GM23338 (cell line): ENCODE measurements around the gene BBS1. TPM values are rescaled to one million over a fixed set of nuclear protein-coding genes. Genes with fewer than 3 reads are reported as not detected.

Source experiments
- ATAC-seq: fragments of 200-7000 bp; cut with Tn5 transposase; 3 replicates; pipeline ENCODE4 v1.9.1; 2020
- DNase-seq: peaks from one replicate; pipeline ENCODE4 v3.0.0-alpha.2; 2015; ENCODE audit warnings: low spot score
- H2AFZ ChIP-seq: fragments of 200-600 bp; sonication (generic); 2 replicates; pipeline ENCODE4 v1.8.0; 2016; ENCODE audit warnings: antibody characterized with exemption, mild to moderate bottlenecking, moderate library complexity
- H3F3A ChIP-seq: fragments of 200-600 bp; sonication (generic); replicated peaks from 2 replicates; pipeline ENCODE4 v1.8.0; 2017; ENCODE audit warnings: antibody characterized with exemption, mixed run types, low read depth
- H3K27ac ChIP-seq: fragments of 200-600 bp; sonication (generic); 2 replicates; pipeline ENCODE4 v1.6.1; 2016; ENCODE audit warnings: low read depth
- H3K27me3 ChIP-seq: fragments of 200-600 bp; sonication (generic); 2 replicates; pipeline ENCODE4 v1.8.0; 2016; ENCODE audit warnings: mild to moderate bottlenecking, mixed run types, moderate library complexity; ENCODE audit not compliant: insufficient read depth
- H3K36me3 ChIP-seq: fragments of 200-600 bp; sonication (generic); 2 replicates; pipeline ENCODE4 v1.8.0; 2016; ENCODE audit warnings: mild to moderate bottlenecking; ENCODE audit not compliant: insufficient read depth
- H3K4me1 ChIP-seq: fragments of 200-600 bp; sonication (generic); 2 replicates; pipeline ENCODE4 v1.8.0; 2016; ENCODE audit warnings: mild to moderate bottlenecking, moderate library complexity; ENCODE audit not compliant: insufficient read depth
- H3K4me2 ChIP-seq: fragments of 200-600 bp; sonication (generic); 2 replicates; pipeline ENCODE4 v1.7.1; 2017; ENCODE audit warnings: mixed run types
- H3K4me3 ChIP-seq: fragments of 200-600 bp; sonication (generic); 2 replicates; pipeline ENCODE4 v1.6.1; 2016; ENCODE audit warnings: mixed run types
- H3K79me2 ChIP-seq: fragments of 200-600 bp; sonication (generic); replicated peaks from 2 replicates; pipeline ENCODE4 v1.8.0; 2017; ENCODE audit warnings: mild to moderate bottlenecking; ENCODE audit not compliant: insufficient read depth
- H3K9me2 ChIP-seq: fragments of 200-600 bp; sonication (generic); 2 replicates; pipeline ENCODE4 v1.8.0; 2017; ENCODE audit not compliant: insufficient read depth
- H4K20me1 ChIP-seq: fragments of 200-600 bp; sonication (generic); replicated peaks from 2 replicates; pipeline ENCODE4 v1.8.0; 2017; ENCODE audit warnings: mild to moderate bottlenecking; ENCODE audit not compliant: insufficient read depth
- H3K27ac Mint-ChIP-seq: 2 replicates; pipeline ENCODE4 v1.8.0; 2020; ENCODE audit warnings: inconsistent platforms, mild to moderate bottlenecking, moderate library complexity, mixed read lengths
- H3K27me3 Mint-ChIP-seq: 3 replicates; pipeline ENCODE4 v1.8.0; 2022; ENCODE audit warnings: low read depth, mild to moderate bottlenecking, moderate library complexity, mixed read lengths, inconsistent platforms; ENCODE audit not compliant: insufficient read depth, poor library complexity
- H3K36me3 Mint-ChIP-seq: 3 replicates; pipeline ENCODE4 v1.8.0; 2021; ENCODE audit warnings: low read depth, mild to moderate bottlenecking, inconsistent platforms, moderate library complexity, mixed read lengths
- H3K4me1 Mint-ChIP-seq: 3 replicates; pipeline ENCODE4 v1.8.0; 2020; ENCODE audit warnings: mild to moderate bottlenecking, inconsistent platforms, mixed read lengths
- H3K4me3 Mint-ChIP-seq: 3 replicates; pipeline ENCODE4 v1.8.0; 2021; ENCODE audit warnings: moderate library complexity, mild to moderate bottlenecking, inconsistent platforms, mixed read lengths
- H3K9me3 Mint-ChIP-seq: 3 replicates; pipeline ENCODE4 v1.8.0; 2020; ENCODE audit warnings: moderate library complexity, mild to moderate bottlenecking, inconsistent platforms, mixed read lengths
- ETS1 ChIP-seq: IDR thresholded peaks from 2 replicates; pipeline ENCODE4 v1.6.1; 2016; ENCODE audit warnings: antibody characterized with exemption
- EZH2 ChIP-seq: fragments of 200-600 bp; sonication (generic); IDR thresholded peaks from one replicate; pipeline ENCODE4 v1.8.0; 2017; ENCODE audit warnings: antibody characterized with exemption, mild to moderate bottlenecking, low read depth; ENCODE audit not compliant: unreplicated experiment
- JUNB ChIP-seq: IDR thresholded peaks from one replicate; pipeline ENCODE4 v1.6.1; 2016; ENCODE audit warnings: antibody characterized with exemption; ENCODE audit not compliant: unreplicated experiment
- NANOG ChIP-seq: IDR thresholded peaks from 2 replicates; pipeline ENCODE4 v1.6.1; 2016; ENCODE audit warnings: antibody characterized with exemption, borderline replicate concordance
- POLR2AphosphoS5 ChIP-seq: IDR thresholded peaks from 2 replicates; pipeline ENCODE4 v1.6.1; 2016; ENCODE audit warnings: antibody characterized with exemption, low read depth
- REST ChIP-seq: IDR thresholded peaks from one replicate; pipeline ENCODE4 v1.6.1; 2018; ENCODE audit warnings: antibody characterized with exemption; ENCODE audit not compliant: unreplicated experiment
- STAT1 ChIP-seq: IDR thresholded peaks from one replicate; pipeline ENCODE4 v1.6.1; 2016; ENCODE audit warnings: antibody characterized with exemption; ENCODE audit not compliant: unreplicated experiment
- ZNF331 ChIP-seq: fragments of 250-450 bp; sonication (Bioruptor Pico); IDR thresholded peaks from 2 replicates; pipeline ENCODE4 v1.5.0; 2020; ENCODE audit warnings: low read depth, mild to moderate bottlenecking, moderate library complexity
- polyA plus RNA-seq: library from polyadenylated mRNA; unstranded; fragments of >200 nt; fragmentation: Nextera tagmentation; extraction: Ambion mirVana; gene quantifications from 2 replicates; pipeline ENCODE4 v1.2.1, GENCODE V29; 2016
- total RNA-seq: library from RNA; depleted of rRNA; stranded (reverse); fragments of >200 nt; shearing (Covaris generic); gene quantifications from 2 replicates; pipeline ENCODE4 v1.2.3, GENCODE V29; 2014
- TF ChIP-seq, protein P1 (sequence below), 2 experiments: fragments of 200-600 bp in 1 of 2; sonication (generic) in 1 of 2; conservative IDR thresholded peaks; 2 replicates each; pipeline versions ENCODE4 v1.5.1 to v1.6.1; 2016 to 2017; ENCODE audit warnings: antibody characterized with exemption in 2 of 2, low read depth in 2 of 2, mild to moderate bottlenecking in 2 of 2, moderate library complexity in 1 of 2

BBS1 gene
- total and polyA plus RNA-seq, 2 experiments from 2014 or later = 11.6 to 41.3 TPM

GRCh38 chr11:66529069-66529468, 18.6 kb downstream of the BBS1 start:
- Histone ChIP-seq H3K4me2 (no peak overlapping the region), H3K27ac (no peak overlapping the region), H4K20me1 (no peaks in the 10 kb centered on the region), H3F3A (no peaks in the 10 kb centered on the region), H3K4me1 (no peaks in the 10 kb centered on the region), H2AFZ (no peak overlapping the region), H3K9me2 (no peaks in the 10 kb centered on the region), H3K79me2 (no peaks in the 10 kb centered on the region), H3K27me3 (no peaks in the 10 kb centered on the region), H3K36me3 (no peaks in the 10 kb centered on the region), H3K4me3 (no peak overlapping the region)
- ATAC-seq (peak; percentile 72), DNase-seq (peak; percentile 59)
- Mint-ChIP-seq H3K36me3 (peaks cover 9% of the 10 kb centered on the region; the same call in 2 of the 3 replicates), H3K4me1 (peaks cover 5% of the 10 kb centered on the region; the same call in 2 of the 3 replicates), H3K27me3 (peaks cover 8% of the 10 kb centered on the region), H3K27ac (no peak overlapping the region), H3K9me3 (no peaks in the 10 kb centered on the region), H3K4me3 (no peak overlapping the region)
- TF ChIP-seq POLR2AphosphoS5 (no peak), JUNB (no peak)
- TF ChIP-seq, protein P1, sequence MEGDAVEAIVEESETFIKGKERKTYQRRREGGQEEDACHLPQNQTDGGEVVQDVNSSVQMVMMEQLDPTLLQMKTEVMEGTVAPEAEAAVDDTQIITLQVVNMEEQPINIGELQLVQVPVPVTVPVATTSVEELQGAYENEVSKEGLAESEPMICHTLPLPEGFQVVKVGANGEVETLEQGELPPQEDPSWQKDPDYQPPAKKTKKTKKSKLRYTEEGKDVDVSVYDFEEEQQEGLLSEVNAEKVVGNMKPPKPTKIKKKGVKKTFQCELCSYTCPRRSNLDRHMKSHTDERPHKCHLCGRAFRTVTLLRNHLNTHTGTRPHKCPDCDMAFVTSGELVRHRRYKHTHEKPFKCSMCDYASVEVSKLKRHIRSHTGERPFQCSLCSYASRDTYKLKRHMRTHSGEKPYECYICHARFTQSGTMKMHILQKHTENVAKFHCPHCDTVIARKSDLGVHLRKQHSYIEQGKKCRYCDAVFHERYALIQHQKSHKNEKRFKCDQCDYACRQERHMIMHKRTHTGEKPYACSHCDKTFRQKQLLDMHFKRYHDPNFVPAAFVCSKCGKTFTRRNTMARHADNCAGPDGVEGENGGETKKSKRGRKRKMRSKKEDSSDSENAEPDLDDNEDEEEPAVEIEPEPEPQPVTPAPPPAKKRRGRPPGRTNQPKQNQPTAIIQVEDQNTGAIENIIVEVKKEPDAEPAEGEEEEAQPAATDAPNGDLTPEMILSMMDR (conservative IDR thresholded peaks at IDR 0.05; ENCODE audit: low read depth in 2 of 2) = no peak

DNA sequence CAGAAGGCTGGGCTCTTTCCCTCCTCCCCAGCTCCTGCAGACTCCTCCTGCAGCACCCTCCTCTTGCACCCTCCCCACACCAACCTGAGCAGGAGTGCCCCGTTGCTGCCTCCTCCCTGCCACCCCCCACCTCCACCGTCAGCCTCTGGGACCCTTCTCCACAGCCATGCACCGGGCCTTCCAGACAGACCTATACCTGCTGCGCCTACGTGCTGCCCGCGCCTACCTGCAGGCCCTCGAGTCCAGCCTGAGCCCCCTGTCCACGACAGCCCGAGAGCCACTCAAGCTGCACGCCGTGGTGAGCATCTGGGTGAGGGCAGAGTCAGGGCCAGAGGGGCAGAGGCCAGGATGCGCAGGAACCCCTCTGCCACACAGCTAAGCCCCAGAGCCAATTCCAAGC, 19.2 kb downstream of the BBS1 start:
- Mint-ChIP-seq H3K9me3 (no peaks in the 10 kb centered on the region), H3K4me1 (peaks cover 5% of the 10 kb centered on the region; the same call in 2 of the 3 replicates)

More for the DNA sequence above, 19.2 kb downstream of the BBS1 start:
- Histone ChIP-seq H3K27ac (no peak overlapping the region), H3K4me1 (no peaks in the 10 kb centered on the region), H3K36me3 (no peaks in the 10 kb centered on the region), H3K4me2 (no peak overlapping the region), H3K4me3 (no peak overlapping the region), H3K9me2 (no peaks in the 10 kb centered on the region), H3F3A (no peaks in the 10 kb centered on the region), H3K27me3 (no peaks in the 10 kb centered on the region), H2AFZ (no peak overlapping the region), H4K20me1 (no peaks in the 10 kb centered on the region), H3K79me2 (no peaks in the 10 kb centered on the region)
- ATAC-seq = no peak
- Mint-ChIP-seq H3K36me3 (peaks cover 7% of the 10 kb centered on the region; the same call in 1 of the 3 replicates), H3K27ac (no peak overlapping the region), H3K4me3 (no peak overlapping the region), H3K27me3 (peaks cover 7% of the 10 kb centered on the region)
- no peak for DNase-seq
- TF ChIP-seq, protein P1 (conservative IDR thresholded peaks at IDR 0.05; ENCODE audit: low read depth in 2 of 2) = no peak
- TF ChIP-seq STAT1 (no peak), EZH2 (no peak), NANOG (no peak), ETS1 (no peak), REST (no peak), POLR2AphosphoS5 (no peak), ZNF331 (no peak)
